T-helper 1 cell treated with Interleukin-12 subunit alpha and Interleukin-12 subunit beta and Interleukin-4 antibody, amounts not matched to agents 30 ng/mL and 1 ng/mL, for 36 hours (primary cell): ENCODE measurements around the gene CACNB3. TPM values are rescaled to one million over a fixed set of nuclear protein-coding genes. Genes with fewer than 3 reads are reported as not detected.

Experiments
- total RNA-seq: library from RNA; stranded (reverse); gene quantifications from 2 replicates; pipeline ENCODE4 v1.2.3, GENCODE V29; 2022

The CACNB3 gene
- total RNA-seq, 1 donor from 2014 or later, result 16.5 TPM

Other genes with a start within 250 kb of the CACNB3 start
- gene LALBA, start 248.4 kb upstream of the CACNB3 start, total RNA-seq, result not detected in 2 replicates
- gene KANSL2, start 136.3 kb upstream of the CACNB3 start, total RNA-seq, result 46.1 and 48.9 TPM in 2 replicates
- gene CCNT1, start 101.8 kb upstream of the CACNB3 start, total RNA-seq, result 49.1 and 59.0 TPM in 2 replicates
- gene ADCY6, start 29.4 kb upstream of the CACNB3 start, total RNA-seq, result 0.22 and 0.32 TPM in 2 replicates
- gene DDX23, start 33.7 kb downstream of the CACNB3 start, total RNA-seq, result 125 and 126 TPM in 2 replicates
- gene RND1, start 47.4 kb downstream of the CACNB3 start, total RNA-seq, result 4.0 and 5.6 TPM in 2 replicates
- 74.2 and 83.6 TPM in 2 replicates for gene FKBP11, start 107.0 kb downstream of the CACNB3 start, total RNA-seq
- 150 and 164 TPM in 2 replicates for gene ARF3, start 139.0 kb downstream of the CACNB3 start, total RNA-seq
- gene WNT10B, start 153.2 kb downstream of the CACNB3 start, total RNA-seq, result 1.3 and 1.6 TPM in 2 replicates
- gene WNT1, start 159.8 kb downstream of the CACNB3 start, total RNA-seq, result 0.22 TPM in 1 of 2 replicates, not detected in the other
- 0.07 and 0.29 TPM in 2 replicates for gene DDN, start 180.9 kb downstream of the CACNB3 start, total RNA-seq
- gene PRKAG1, start 200.3 kb downstream of the CACNB3 start, total RNA-seq, result 73.7 and 74.8 TPM in 2 replicates
- gene KMT2D, start 242.3 kb downstream of the CACNB3 start, total RNA-seq, result 107 and 123 TPM in 2 replicates